SK-N-SH treated with all-trans-retinoic acid at 6 μM for 48 hours (cell line): ENCODE data around the gene TGFB3.
A peak's percentile ranks its signal among the peaks of the same experiment; 100 is the strongest.

Experiments used
- ATAC-seq: fragments of 200-7000 bp; cut with Tn5 transposase; 3 replicates; pipeline ENCODE4 v1.9.1; 2020; ENCODE audit warnings: mild to moderate bottlenecking, moderate library complexity
- BACH2 ChIP-seq: fragments of 250-450 bp; sonication (Bioruptor Pico); IDR thresholded peaks from 2 replicates; pipeline ENCODE4 v1.9.0; 2021; ENCODE audit warnings: mild to moderate bottlenecking, borderline replicate concordance
- CREB5 ChIP-seq: fragments of 250-450 bp; sonication (Bioruptor Pico); IDR thresholded peaks from 2 replicates; pipeline ENCODE4 v1.5.1; 2020; ENCODE audit warnings: low read depth, mild to moderate bottlenecking, moderate library complexity
- CSDC2 ChIP-seq: fragments of 250-450 bp; sonication (Bioruptor Pico); IDR thresholded peaks from 2 replicates; pipeline ENCODE4 v1.5.0; 2020; ENCODE audit warnings: mild to moderate bottlenecking, moderate library complexity
- CSRNP3 ChIP-seq: fragments of 250-450 bp; sonication (Bioruptor Pico); IDR thresholded peaks from 2 replicates; pipeline ENCODE4 v1.5.1; 2021; ENCODE audit warnings: mild to moderate bottlenecking, moderate library complexity
- GLIS3 ChIP-seq: fragments of 250-450 bp; sonication (Bioruptor Pico); IDR thresholded peaks from 2 replicates; pipeline ENCODE4 v1.5.0; 2020; ENCODE audit warnings: mild to moderate bottlenecking, moderate library complexity
- OSR1 ChIP-seq: fragments of 250-450 bp; sonication (Bioruptor Pico); IDR thresholded peaks from 2 replicates; pipeline ENCODE4 v1.8.0; 2022; ENCODE audit warnings: moderate library complexity, mild to moderate bottlenecking, inconsistent platforms
- PATZ1 ChIP-seq: fragments of 250-450 bp; sonication (Bioruptor Pico); IDR thresholded peaks from 2 replicates; pipeline ENCODE4 v1.8.0; 2020; ENCODE audit warnings: mild to moderate bottlenecking, moderate library complexity, borderline replicate concordance
- POU6F1 ChIP-seq: fragments of 250-450 bp; sonication (Bioruptor Pico); IDR thresholded peaks from 2 replicates; pipeline ENCODE4 v1.8.0; 2021; ENCODE audit warnings: low read depth, mild to moderate bottlenecking, moderate library complexity, borderline replicate concordance
- PPARA ChIP-seq: fragments of 250-450 bp; sonication (Bioruptor Pico); IDR thresholded peaks from 2 replicates; pipeline ENCODE4 v1.5.0; 2020; ENCODE audit warnings: mild to moderate bottlenecking, borderline replicate concordance
- SNAI2 ChIP-seq: fragments of 250-450 bp; sonication (Bioruptor Pico); IDR thresholded peaks from 2 replicates; pipeline ENCODE4 v1.5.0; 2020; ENCODE audit warnings: mild to moderate bottlenecking, moderate library complexity
- TCF4 ChIP-seq: fragments of 250-450 bp; sonication (Bioruptor Pico); IDR thresholded peaks from 2 replicates; pipeline ENCODE4 v1.8.0; 2021; ENCODE audit warnings: mild to moderate bottlenecking, moderate library complexity, borderline replicate concordance
- TSHZ2 ChIP-seq: fragments of 250-450 bp; sonication (Bioruptor Pico); IDR thresholded peaks from 2 replicates; pipeline ENCODE4 v1.5.0; 2020; ENCODE audit warnings: mild to moderate bottlenecking, moderate library complexity
- ZC3H10 ChIP-seq: fragments of 250-450 bp; sonication (Bioruptor Pico); IDR thresholded peaks from 2 replicates; pipeline ENCODE4 v1.5.1; 2021; ENCODE audit warnings: mild to moderate bottlenecking, moderate library complexity
- ZFP3 ChIP-seq: fragments of 250-450 bp; sonication (Bioruptor Pico); IDR thresholded peaks from 2 replicates; pipeline ENCODE4 v1.5.0; 2020; ENCODE audit warnings: mild to moderate bottlenecking, moderate library complexity
- ZFP30 ChIP-seq: fragments of 450-650 bp; formaldehyde crosslinking; IDR thresholded peaks from 2 replicates; pipeline ENCODE4 v1.5.0; 2022; ENCODE audit warnings: mild to moderate bottlenecking, moderate library complexity
- ZNF70 ChIP-seq: fragments of 450-650 bp; formaldehyde crosslinking; IDR thresholded peaks from 2 replicates; pipeline ENCODE4 v1.5.0; 2020; ENCODE audit warnings: mild to moderate bottlenecking, moderate library complexity

Gene TGFB3

GRCh38 chr14:75982266-75983018 lies 647 bp upstream of the TGFB3 start:
- TF ChIP-seq ZNF70 (CRISPR knock-in tag) (peak; percentile 61; the same call in 1 of the 2 replicates), PATZ1 (CRISPR knock-in tag) (no peak)
- peak; percentile 77 for ATAC-seq

- no peak for TF ChIP-seq CSDC2
- no peak for TF ChIP-seq PPARA
- no peak for TF ChIP-seq OSR1
- TF ChIP-seq BACH2 (CRISPR knock-in tag) = no peak
- TF ChIP-seq TCF4 = no peak
- no peak for TF ChIP-seq POU6F1
- no peak for TF ChIP-seq ZC3H10 (CRISPR knock-in tag)
- no peak for TF ChIP-seq SNAI2 (CRISPR knock-in tag)
Observed at GRCh38 chr14:75980856-75981255, 939 bp downstream of the TGFB3 start.

GRCh38 chr14:75979648-75980565 lies 1.9 kb downstream of the TGFB3 start:
- no peak for TF ChIP-seq CSRNP3 (CRISPR knock-in tag)
- TF ChIP-seq ZFP3 (CRISPR knock-in tag) = no peak
- no peak for TF ChIP-seq TSHZ2
- no peak for TF ChIP-seq CREB5 (CRISPR knock-in tag)
- TF ChIP-seq PATZ1 (CRISPR knock-in tag) = no peak
- TF ChIP-seq POU6F1 = no peak
- no peak for TF ChIP-seq ZFP30 (CRISPR knock-in tag)
- TF ChIP-seq GLIS3 (CRISPR knock-in tag) = no peak
- TF ChIP-seq PPARA = no peak
- no peak for TF ChIP-seq ZNF70 (CRISPR knock-in tag)
- ATAC-seq = no peak

More at GRCh38 chr14:75980856-75981255, 939 bp downstream of the TGFB3 start:
- no peak for ATAC-seq
